ENCODE data around the gene AGAP1. TPM values are rescaled to one million over a fixed set of nuclear protein-coding genes. Genes with fewer than 3 reads are reported as not detected.

Gene AGAP1
- total RNA-seq, 1 experiment from 2014 or later, result 25.8 TPM

GRCh38 chr2:235607546-235608199 is 113.8 kb downstream of the AGAP1 start:
- H3K9me3 ChIP-seq (ENCODE audit: control insufficient read depth, low read depth, low read length), result no peaks in the 10 kb centered on the region
- H2BK12ac ChIP-seq (ENCODE audit: insufficient read length, low read depth, low read length), result no peak overlapping the region
- no peak overlapping the region for H2AK5ac ChIP-seq (ENCODE audit: insufficient read length, low read length)
- H4K5ac ChIP-seq (ENCODE audit: insufficient read length, low read depth, low read length), result no peak overlapping the region
- no peak overlapping the region for H3K23ac ChIP-seq (ENCODE audit: insufficient read length, low read depth, low read length)
- no peak overlapping the region for H3K9ac ChIP-seq (ENCODE audit: extremely low read depth, insufficient read length, low read length)
- H3K56ac ChIP-seq (ENCODE audit: insufficient read length, low read depth, low read length), result no peak overlapping the region
- H2AFZ ChIP-seq (ENCODE audit: low read length), result no peak overlapping the region
- H2BK20ac ChIP-seq (ENCODE audit: low read depth, low read length, poor library complexity, severe bottlenecking), result no peak overlapping the region
- H3K79me2 ChIP-seq (ENCODE audit: insufficient read depth, low read length), result peaks cover 7% of the 10 kb centered on the region; the same call in 1 of the 2 replicates
- DNase-seq, result no peak
- no peak overlapping the region for H4K8ac ChIP-seq (replicated peaks; ENCODE audit: insufficient read length, low read depth, low read length)
- H3K14ac ChIP-seq (ENCODE audit: insufficient read depth, low read length), result no peak overlapping the region
- H3K18ac ChIP-seq (ENCODE audit: insufficient read length, low read depth, low read length), result no peak overlapping the region
- Mint-ChIP-seq H3K4me3 (no peak overlapping the region), H3K27ac (no peak overlapping the region), H3K27me3 (ENCODE audit: low read depth) (no peaks in the 10 kb centered on the region), H3K36me3 (ENCODE audit: insufficient read depth in 1 of 3, low read depth in 3 of 3) (peaks cover under 1 to 4% (median 4%) of the 10 kb centered on the region in 3 experiments; a peak in 3 of 7 replicates), H3K4me1 (peaks cover 16 to 20% of the 10 kb centered on the region in 2 experiments), H3K9me3 (peaks cover 0 to 3% of the 10 kb centered on the region in 2 experiments; a peak in 1 of 5 replicates)
- no peak overlapping the region for H2BK15ac ChIP-seq (ENCODE audit: low read depth, low read length)
- H4K91ac ChIP-seq (ENCODE audit: insufficient read length, low read depth, low read length), result no peak overlapping the region
- no peak overlapping the region for H3K4ac ChIP-seq (ENCODE audit: low read depth, low read length)
- no peak overlapping the region for H3T11ph ChIP-seq (ENCODE audit: low read length)
- no peaks in the 10 kb centered on the region for H3K23me2 ChIP-seq (ENCODE audit: insufficient read length, low read depth, low read length, poor library complexity, severe bottlenecking)
- no peak overlapping the region for H3K27ac ChIP-seq (ENCODE audit: insufficient read length, low read depth, low read length)
- H3K4me2 ChIP-seq (ENCODE audit: insufficient read depth, insufficient read length, low read length), result no peak overlapping the region
- WGBS (ENCODE audit: extremely low coverage, insufficient read length, low lambda C conversion rate), result no CpG with 5 or more reads among the region's 18 CpGs
- H2BK5ac ChIP-seq (ENCODE audit: insufficient read length, low read length), result no peak overlapping the region
- H3K27me3 ChIP-seq (ENCODE audit: insufficient read depth, low read length), result no peaks in the 10 kb centered on the region
- H4K20me1 ChIP-seq (ENCODE audit: control insufficient read depth, insufficient read depth, insufficient read length), result no peaks in the 10 kb centered on the region
- no peaks in the 10 kb centered on the region; the same call in 1 of the 2 replicates for H3K4me1 ChIP-seq (ENCODE audit: insufficient read depth, low read length)
- no peak for TF ChIP-seq CTCF (conservative IDR thresholded peaks at IDR 0.05)
- H2BK120ac ChIP-seq (ENCODE audit: low read depth, low read length, poor library complexity, severe bottlenecking), result no peak overlapping the region
- peaks cover 10% of the 10 kb centered on the region for H3K79me1 ChIP-seq (ENCODE audit: insufficient read depth, low read depth, low read length, poor library complexity, severe bottlenecking)

Data from H9 (cell line).